GM13976 (cell line): Measurements from ENCODE around the gene TBC1D4.

ENCODE experiments used
- DNase-seq: peaks from one replicate; pipeline ENCODE4 v3.0.0; 2012; ENCODE audit warnings: low spot score
- in situ Hi-C: fragments of 300-500 bp; cut with MboI; formaldehyde crosslinking; loops from one replicate; pipeline ENCODE4 v1.12.0; 2022; ENCODE audit warnings: low sequenced_read_pairs, mixed read lengths, inconsistent platforms; ENCODE audit not compliant: unreplicated experiment
- TF ChIP-seq, protein P1 (sequence below): IDR thresholded peaks from 2 replicates; pipeline ENCODE4 v1.5.1; 2012; ENCODE audit warnings: borderline replicate concordance, mild to moderate bottlenecking; ENCODE audit not compliant: insufficient read depth; ENCODE audit errors: extremely low read depth, missing control alignments, control extremely low read depth

The TBC1D4 gene

DNA sequence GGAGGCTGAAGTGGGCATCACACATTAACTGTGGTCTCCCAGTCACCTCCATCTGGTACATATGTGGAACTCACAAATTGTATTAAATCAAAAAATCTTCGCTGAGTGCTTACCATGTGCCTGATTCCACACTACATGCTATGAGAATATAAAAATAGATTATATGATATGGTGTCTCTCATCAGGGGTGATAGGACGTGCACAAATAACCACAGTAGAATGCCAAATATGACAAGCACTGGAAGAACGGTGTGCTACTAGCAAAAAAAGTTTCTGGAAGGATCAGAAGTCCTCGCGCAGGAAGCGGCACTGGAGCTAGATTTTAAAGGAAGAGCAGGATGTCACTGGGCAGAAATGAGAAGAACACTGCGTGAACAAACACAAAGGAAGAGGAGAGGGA lies 62.3 kb downstream of the TBC1D4 start:
- in situ Hi-C loops, result no loop called here
- no peak for DNase-seq
- TF ChIP-seq, protein P1, sequence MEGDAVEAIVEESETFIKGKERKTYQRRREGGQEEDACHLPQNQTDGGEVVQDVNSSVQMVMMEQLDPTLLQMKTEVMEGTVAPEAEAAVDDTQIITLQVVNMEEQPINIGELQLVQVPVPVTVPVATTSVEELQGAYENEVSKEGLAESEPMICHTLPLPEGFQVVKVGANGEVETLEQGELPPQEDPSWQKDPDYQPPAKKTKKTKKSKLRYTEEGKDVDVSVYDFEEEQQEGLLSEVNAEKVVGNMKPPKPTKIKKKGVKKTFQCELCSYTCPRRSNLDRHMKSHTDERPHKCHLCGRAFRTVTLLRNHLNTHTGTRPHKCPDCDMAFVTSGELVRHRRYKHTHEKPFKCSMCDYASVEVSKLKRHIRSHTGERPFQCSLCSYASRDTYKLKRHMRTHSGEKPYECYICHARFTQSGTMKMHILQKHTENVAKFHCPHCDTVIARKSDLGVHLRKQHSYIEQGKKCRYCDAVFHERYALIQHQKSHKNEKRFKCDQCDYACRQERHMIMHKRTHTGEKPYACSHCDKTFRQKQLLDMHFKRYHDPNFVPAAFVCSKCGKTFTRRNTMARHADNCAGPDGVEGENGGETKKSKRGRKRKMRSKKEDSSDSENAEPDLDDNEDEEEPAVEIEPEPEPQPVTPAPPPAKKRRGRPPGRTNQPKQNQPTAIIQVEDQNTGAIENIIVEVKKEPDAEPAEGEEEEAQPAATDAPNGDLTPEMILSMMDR, result no peak

DNA sequence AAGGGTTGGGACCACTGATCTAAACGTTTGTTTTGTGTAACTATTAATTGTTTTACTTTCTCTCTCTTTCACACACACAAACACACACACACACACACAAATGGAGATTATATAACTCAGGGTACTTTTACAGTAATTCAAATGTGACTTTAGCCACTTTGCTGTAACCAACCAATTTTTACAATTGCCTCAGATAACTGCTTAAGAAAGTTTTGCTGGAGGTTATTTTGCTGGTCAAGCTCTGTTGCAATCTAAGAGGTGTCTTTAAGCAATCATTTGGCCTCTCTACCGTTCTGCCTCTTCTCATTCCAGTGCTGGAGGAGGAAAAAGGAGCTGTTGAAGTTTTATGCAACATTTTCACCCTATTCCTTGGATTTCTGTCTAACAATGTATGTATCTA lies 63.0 kb downstream of the TBC1D4 start:
- in situ Hi-C loops, result no loop called here
- DNase-seq, result no peak
- TF ChIP-seq, protein P1, result no peak

DNA sequence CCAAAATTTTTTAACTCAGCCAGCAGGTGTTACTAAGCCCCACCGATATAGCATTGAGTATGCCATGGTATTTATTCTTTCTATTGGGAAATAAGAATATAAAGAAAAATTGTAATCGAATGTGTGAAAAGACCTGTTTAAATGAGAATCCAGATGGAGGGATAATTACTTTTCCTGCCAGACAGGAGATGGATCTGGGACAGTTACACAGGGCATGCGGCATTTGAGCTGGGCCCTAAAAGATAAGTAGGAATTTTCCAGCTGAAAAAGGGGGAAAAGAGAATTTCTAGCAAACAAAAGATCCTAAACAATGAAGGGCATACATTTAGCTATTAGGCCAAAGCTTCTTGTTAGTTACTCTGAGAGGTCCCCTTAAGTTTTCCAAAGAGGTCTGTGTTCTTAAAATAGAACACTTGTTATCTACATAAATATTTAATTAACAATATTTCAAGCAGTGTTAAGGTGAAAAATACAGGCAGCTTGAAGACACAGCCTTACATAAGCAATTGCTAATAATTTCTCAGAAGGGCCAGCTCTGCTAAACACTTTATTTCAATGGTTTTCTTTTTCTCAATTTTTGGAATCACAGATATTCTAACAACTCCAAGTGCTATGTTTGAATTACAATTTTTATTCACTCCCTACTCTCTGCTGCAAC lies 63.7 kb downstream of the TBC1D4 start:
- TF ChIP-seq, protein P1, result no peak
- DNase-seq, result no peak
- in situ Hi-C loops, result no loop called here

DNA sequence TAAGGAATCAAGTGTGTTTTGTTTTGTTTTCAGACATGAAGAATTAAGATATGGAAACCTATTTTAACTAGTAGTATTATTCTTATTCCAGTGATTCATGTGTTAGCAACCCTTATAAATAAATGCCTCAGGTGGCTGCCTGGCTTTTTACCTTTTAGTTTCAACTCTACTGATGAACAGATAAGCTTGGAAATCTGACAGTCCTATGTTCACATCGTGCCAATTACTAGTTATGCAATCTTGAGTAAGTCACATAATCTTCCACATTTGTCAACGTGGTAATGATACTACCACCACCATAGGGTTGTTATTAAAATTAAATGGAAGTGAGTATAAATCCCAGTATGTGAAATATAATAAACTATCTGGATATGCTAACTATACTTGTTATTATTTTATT lies 64.3 kb downstream of the TBC1D4 start:
- DNase-seq, result no peak
- in situ Hi-C loops, result no loop called here

DNA sequence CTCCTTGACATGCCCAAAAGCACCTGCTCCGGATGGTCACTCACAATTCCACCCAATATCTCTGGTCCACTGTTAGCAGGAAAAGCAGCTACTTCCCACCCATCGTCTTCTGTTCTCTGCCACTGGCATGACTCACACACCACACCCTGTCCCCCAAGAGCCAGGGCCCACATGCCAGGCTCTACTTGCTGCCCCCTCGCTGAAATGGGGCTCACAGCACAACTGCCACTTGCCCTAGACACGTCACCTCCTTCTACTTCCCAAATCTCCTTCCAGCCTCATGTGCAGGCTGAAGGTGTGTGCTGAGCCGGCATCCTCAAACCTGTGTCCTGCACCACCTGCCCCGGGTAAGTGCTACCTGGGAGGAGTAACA lies 65.0 kb downstream of the TBC1D4 start:
- no peak for DNase-seq
- in situ Hi-C loops, result no loop called here
- TF ChIP-seq, protein P1, result no peak

More for the DNA sequence above, 64.3 kb downstream of the TBC1D4 start:
- TF ChIP-seq, protein P1, result no peak

DNA sequence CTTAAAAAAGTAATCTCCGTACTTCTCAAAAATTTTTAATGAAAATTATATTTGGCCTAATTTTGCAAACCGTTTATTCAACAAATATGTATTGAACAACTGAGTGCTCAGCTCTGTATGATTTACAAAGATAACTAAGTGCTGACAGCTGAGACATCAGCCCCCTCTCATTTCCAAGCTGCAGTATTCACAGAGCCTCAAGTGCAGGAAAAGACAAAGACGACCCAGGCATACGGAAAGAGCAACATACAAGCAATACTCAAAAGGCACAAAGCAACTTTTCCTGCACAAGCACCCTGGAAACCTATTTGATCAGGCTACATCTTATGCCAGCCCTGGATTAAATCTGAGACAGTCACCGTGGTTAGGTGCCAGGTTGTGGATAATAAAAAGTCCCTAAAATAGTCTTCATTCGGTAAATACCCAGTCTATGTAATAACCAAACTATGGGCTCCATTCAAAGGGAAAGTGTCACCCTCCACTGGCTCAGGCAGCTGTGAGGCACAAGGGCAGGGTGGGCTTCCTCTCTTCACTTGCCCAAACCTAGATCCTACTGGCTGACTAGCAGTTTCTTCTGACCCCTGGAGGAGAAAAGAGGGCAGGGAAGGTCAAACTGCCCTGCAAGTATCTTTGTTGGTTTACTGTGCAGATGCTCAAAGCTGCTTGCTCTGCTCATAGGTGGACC lies 65.5 kb downstream of the TBC1D4 start:
- no peak for DNase-seq
- TF ChIP-seq, protein P1, result no peak
- in situ Hi-C loops, result no loop called here
